ENCODE data around the gene MVP.
"Not testable (repeated sequence)": the region's sequence is repeated elsewhere in the genome, so short reads cannot be mapped to it uniquely, and the experiment has no call there.

The MVP gene

GRCh38 chr16:29876594-29877249 lies 56.5 kb downstream of the MVP start:
- peak; percentile 28 for DNase-seq

- peak; percentile 65 for DNase-seq
Observed at GRCh38 chr16:29877266-29877961, 57.2 kb downstream of the MVP start.

- no peak for DNase-seq
Observed at GRCh38 chr16:29878172-29878571, 57.9 kb downstream of the MVP start.

GRCh38 chr16:29881050-29881449 lies 60.8 kb downstream of the MVP start:
- DNase-seq, result no peak

- no peak for DNase-seq
Observed at GRCh38 chr16:29883987-29884386, 63.7 kb downstream of the MVP start.

- DNase-seq, result not testable (repeated sequence)
Observed at GRCh38 chr16:29889372-29889771, 69.1 kb downstream of the MVP start.

- no peak for DNase-seq
Observed at GRCh38 chr16:29891525-29892457, 71.5 kb downstream of the MVP start.

- no peak for DNase-seq
Observed at GRCh38 chr16:29892458-29892813, 72.2 kb downstream of the MVP start.

GRCh38 chr16:29893553-29893952 lies 73.3 kb downstream of the MVP start:
- no peak for DNase-seq

- no peak for DNase-seq
Observed at GRCh38 chr16:29894352-29894751, 74.1 kb downstream of the MVP start.

GRCh38 chr16:29896841-29897240 lies 76.6 kb downstream of the MVP start:
- DNase-seq, result no peak

- DNase-seq, result no peak
Observed at GRCh38 chr16:29897333-29897732, 77.1 kb downstream of the MVP start.
